ENCODE results near the gene SLC9A8.
"Not testable (repeated sequence)": the region's sequence is repeated elsewhere in the genome, so short reads cannot be mapped to it uniquely, and the experiment has no call there.

Gene SLC9A8

GRCh38 chr20:49891476-49892110 is 79.0 kb downstream of the SLC9A8 start:
- DNase-seq (ENCODE audit: low read depth in 1 of 2, low spot score in 1 of 2) = no peak

- no peak for DNase-seq (ENCODE audit: low read depth in 1 of 2, low spot score in 1 of 2)
Observed at GRCh38 chr20:49892260-49892659, 79.6 kb downstream of the SLC9A8 start.

DNA sequence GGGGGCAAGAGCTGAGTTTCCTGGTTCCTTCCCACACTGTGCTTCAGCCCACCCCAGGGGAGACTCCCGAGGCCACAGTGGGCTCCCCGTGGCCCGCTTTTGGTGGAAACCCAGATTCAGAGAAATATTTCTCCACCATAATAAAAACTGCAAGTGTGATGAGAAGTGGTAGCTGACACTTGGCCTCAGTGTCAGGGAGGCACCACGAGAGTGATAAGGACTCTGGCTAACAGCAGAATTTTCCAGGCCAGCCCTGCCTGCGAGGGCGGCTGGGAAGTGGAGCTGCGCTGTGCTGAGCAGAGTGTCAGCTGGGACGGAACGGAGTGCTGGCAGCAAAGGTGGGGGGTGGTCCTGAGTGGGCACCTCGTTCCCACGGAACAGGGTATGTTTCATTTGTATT is 80.2 kb downstream of the SLC9A8 start:
- DNase-seq (ENCODE audit: low read depth in 1 of 2, low spot score in 1 of 2) = no peak

DNA sequence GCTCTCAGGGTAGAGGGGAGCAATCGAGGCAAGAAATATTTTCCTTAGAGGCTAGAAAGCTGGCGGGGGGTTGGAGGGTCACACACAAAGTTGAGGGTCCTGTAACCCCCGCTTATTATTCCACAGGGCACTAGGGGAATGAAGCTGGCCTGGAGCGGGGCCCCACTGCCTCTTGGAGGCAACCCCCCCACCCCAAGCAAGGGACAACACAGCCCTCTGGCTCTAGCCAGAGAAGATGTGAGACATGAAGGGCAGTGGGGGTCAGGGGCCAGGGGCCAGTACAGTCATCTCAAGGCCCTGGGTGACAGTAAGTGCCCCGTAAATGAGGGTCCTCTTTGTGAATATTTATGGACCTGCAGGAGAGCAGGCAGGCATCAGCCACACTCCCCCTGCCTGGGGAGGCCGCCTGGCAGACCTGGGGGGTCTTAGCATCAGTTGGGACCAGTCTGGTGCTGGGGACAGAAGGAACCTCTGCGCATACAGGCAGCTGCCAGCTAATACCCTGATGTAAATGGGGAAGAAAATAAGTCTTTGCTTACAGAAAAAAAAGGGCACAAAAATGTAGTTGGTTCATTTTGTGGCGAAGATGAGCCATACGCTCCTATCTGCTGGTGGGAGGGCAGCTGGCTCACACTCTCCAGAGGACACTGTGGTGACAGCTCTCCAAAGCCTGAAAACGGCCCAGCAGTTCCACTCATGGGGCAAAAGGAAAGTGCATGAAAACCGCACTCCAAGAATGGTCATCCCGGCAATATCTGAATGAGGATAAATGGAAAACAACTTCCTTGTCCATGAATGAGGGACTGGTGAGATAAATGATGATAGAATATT is 80.8 kb downstream of the SLC9A8 start:
- DNase-seq (ENCODE audit: low read depth in 1 of 2, low spot score in 1 of 2) = no peak

- DNase-seq (ENCODE audit: low read depth in 1 of 2, low spot score in 1 of 2) = no peak
Observed at GRCh38 chr20:49894073-49894470, 81.4 kb downstream of the SLC9A8 start.

DNA sequence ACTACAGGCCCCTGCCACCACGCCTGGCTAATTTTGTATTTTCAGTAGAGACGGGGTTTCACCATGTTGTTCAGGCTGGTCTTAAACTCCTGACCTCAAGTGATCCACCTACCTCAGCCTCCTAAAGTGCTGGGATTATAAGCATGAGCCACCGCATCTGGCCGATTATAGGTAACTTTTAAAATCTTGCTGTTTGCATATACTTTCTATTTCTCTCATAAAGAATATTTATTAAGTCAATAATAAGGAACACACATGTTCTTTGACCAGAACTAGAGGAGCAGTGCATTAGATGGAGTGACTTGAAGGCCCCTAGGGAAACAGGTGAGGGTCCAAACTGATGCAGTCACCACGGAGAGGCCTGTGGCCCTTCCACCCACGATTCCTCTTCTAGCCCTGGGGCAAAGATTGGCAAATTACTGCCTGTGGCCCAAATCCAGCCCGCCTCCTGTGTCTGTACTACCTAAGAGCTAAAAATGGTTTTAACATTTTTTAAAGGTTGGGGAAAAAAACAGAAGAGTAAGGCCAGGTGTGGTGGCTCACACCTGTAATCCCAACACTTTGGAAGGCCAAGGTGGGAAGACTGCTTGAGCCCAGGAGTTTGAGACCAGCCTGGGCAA is 83.0 kb downstream of the SLC9A8 start:
- DNase-seq (ENCODE audit: low read depth in 1 of 2, low spot score in 1 of 2) = not testable (repeated sequence)

DNA sequence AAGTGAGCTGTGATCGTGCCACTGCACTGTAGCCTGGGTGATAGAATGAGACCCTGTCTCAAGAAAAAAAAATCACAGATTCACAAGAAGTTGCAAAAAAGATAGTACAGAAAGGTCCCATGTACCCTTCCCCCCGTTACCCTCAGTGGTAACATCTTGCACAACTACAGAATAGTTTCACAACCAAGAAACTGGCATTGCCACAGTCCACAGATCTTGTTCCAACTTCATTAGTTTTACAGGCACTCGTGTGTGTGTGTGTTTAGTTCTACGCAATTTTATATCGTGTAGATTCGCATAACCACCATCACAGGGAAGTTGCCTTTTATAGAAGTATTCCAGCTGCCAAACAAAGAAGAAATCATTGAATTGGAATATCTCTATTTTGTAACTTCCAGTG is 83.6 kb downstream of the SLC9A8 start:
- DNase-seq (ENCODE audit: low read depth in 1 of 2, low spot score in 1 of 2) = no peak

DNA sequence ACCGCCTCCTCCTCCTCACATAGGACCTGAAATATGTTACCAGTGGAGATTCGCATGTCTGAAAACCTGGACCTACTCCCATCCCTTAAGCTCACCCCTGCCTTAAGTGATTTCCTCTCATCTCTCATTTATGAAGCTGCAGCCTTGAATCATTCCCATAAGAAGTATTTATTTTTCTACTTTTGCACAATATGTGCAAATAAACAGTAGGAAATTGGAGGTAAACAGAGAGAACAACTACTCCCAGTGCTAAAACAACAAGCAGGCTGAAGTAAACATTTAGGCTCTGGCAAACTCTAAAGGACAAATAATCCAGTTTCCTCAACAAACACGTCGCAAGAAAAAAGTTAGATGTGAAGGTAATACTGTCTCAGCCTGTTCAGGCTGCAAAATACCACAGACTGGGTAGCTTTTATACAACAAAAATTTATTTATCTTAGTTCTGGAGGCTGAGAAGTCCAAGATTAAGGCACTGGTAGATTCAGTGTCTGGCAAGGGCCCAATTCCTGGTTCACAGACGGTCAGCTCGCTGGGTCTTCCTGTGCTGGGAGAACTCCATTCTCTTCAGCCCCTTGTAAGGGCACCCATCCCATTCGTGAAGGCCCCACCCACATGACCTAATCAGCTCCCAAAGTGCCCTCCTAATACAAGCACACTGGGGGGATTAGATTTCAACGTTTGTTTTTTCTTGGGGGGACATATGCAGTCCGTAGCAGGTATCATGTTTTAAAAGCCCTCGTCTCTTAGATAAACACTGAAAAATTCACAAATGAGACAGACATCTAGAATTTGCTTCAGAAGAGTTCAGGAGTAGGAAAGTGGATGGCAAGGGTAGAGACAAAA is 87.1 kb downstream of the SLC9A8 start:
- no peak for DNase-seq (ENCODE audit: low read depth in 1 of 2, low spot score in 1 of 2)

- DNase-seq (ENCODE audit: low read depth in 1 of 2, low spot score in 1 of 2) = no peak
Observed at GRCh38 chr20:49901588-49901987, 89.0 kb downstream of the SLC9A8 start.

- no peak for DNase-seq (ENCODE audit: low read depth in 1 of 2, low spot score in 1 of 2)
Observed at GRCh38 chr20:49904440-49905214, 92.0 kb downstream of the SLC9A8 start.

- no peak for DNase-seq (ENCODE audit: low read depth in 1 of 2, low spot score in 1 of 2)
Observed at GRCh38 chr20:49905415-49906091, 92.9 kb downstream of the SLC9A8 start.

DNA sequence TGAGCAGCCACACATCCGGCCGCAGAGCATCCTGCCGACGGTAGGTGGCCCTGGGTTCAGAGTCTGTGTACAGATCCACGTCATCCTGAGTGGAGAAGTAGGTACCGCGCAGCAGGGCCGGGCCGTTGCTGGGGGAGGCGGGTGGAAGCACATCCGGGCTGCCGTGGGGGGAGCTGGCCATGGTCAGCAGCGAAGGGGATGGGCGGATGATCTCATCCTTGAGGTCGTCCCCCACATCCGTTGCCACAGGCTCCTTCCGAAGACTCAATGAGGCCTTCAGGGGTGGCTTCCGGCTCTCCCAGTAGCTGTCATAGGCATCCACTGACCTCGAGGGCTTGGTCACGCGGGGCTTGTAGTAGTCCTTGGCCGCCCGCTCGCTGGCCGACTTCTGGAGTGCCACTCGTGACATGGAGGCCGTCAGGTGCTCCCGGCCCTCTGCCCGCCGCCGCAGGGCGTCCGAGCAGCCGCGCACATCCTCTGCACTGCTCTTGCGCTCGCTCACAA is 93.5 kb downstream of the SLC9A8 start:
- DNase-seq (ENCODE audit: low read depth in 1 of 2, low spot score in 1 of 2) = no peak

DNA sequence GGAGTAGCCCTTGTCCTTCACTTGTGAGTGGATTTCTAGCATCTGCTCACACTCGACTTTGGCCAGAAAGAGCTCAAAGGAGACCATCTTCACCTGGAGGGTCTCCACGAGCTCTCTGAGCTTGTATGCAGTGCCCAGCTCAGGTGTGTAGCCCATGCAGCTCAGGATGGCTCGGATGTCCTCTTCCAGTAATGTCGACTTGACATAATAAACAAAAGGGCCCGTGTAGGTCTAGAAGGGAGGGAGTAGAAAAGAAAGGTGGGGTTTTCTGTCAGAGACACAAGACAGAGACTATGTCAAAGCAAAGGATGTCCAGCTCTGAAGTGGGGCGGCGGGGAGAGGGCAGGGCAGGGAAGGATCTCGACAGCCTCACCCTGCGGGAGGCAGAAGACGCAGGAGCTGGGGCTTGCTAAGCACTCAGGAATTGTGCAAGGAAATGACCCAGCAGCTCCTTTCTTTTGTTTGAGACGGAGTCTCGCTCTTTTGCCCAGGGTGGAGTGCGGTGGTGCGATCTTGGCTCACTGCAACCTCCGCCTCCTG is 94.1 kb downstream of the SLC9A8 start:
- DNase-seq (ENCODE audit: low read depth in 1 of 2, low spot score in 1 of 2) = no peak

DNA sequence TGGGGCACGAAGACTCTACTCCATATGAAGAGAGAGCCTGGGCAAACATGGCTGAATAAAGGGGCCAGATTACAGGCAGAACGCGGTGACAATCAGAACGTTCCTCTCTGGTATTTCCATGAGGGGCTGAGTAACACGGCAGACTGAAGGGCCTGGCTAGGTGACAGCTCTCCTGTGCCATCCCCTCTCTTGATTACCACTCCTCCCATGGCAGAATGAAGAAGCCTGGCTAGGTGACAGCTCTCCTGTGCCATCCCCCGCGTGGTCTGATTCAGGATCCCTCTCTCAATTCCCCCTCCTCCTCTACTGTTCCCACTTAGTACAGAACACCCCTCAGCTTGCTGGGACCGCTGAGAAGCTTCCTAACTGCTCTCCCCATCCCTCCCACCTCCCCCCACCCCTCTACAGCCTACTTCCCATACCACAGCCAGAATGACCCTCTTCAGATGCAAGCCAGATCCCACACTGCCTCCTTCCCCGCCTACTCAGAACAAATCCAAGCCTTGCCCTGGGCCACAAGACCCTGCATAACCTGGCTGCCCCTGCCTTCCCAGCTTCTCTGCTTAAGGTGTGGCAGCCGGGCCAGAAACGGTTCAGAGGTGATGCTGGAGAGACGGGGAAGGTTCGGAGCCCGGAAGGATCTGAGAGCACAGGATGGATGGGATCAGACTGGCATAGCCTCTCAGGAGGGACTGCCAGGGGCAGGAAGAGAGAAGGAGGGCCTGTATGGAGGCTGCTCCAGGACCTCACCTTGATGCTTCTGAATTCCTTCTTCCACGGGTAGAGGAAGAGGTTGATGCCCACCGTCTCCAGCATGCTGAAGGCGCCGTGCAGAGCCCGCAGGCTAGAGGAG is 95.0 kb downstream of the SLC9A8 start:
- DNase-seq (ENCODE audit: low read depth in 1 of 2, low spot score in 1 of 2) = no peak

DNA sequence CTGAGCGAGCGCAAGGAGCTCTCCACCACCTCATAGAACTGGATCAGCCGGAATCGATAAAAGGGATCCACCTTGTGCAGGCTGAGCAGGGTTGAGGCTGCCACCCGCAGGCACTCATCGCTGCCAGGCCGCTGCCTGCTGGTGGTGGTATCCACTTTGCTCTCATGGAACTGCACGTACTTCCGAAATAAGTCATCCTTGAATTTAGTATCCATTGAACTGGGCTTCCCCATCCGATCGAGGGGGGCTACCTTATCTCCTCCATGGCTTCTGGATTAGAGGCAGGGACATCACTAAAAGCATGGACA is 95.6 kb downstream of the SLC9A8 start:
- DNase-seq (ENCODE audit: low read depth in 1 of 2, low spot score in 1 of 2) = no peak

DNA sequence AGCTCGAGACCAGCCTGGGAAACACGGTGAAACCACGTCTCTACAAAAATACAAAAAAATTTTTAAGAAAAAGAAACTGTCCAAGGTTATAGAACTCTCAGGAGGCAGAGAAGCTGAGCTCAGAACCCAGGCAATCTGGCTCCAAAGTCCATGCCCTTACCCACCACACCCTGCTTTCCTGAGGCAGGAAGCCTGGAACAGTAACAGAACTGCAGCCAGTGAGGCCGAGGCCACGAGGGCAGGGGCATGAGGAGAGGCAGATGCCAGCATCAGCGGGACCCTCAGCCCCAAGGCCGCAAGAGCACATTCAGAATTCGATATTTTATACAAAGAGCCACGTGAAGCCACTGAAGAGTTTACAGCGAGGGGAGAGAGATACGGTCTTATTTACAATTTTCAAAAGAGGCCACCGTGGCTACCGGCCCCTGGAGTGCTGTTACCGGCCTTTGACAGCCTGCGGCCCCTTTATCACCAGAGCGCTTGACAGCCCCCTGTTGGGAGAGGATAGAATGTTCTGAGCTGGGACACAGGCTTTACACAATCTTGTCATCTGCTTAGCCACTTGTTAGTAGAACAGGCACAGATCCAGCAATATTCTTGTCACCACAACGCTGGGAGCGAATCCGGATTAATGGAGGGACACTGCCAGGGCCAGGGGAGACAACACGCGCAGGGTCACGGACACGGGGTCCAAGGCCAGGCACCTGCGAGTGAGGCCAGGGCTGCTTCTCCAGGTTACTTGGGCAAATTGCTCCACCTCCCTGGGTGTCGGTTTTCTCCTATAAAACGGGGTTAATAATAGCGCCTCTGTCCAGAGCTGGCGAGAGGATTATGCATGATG is 97.1 kb downstream of the SLC9A8 start:
- no peak for DNase-seq (ENCODE audit: low read depth in 1 of 2, low spot score in 1 of 2)

GRCh38 chr20:49910340-49910706 is 97.7 kb downstream of the SLC9A8 start:
- no peak for DNase-seq (ENCODE audit: low read depth in 1 of 2, low spot score in 1 of 2)

Measured in activated T-helper 1 cell treated with anti-CD3 and anti-CD28 coated beads, Interleukin-2, amount 50 U/mL, for 16 hours (primary cell).